Pons (tissue), 1 donor: ENCODE results near the gene ERCC2.

ENCODE experiments used
- DNase-seq: peaks from one replicate; pipeline ENCODE4 v3.0.0-alpha.2; 2016; ENCODE audit warnings: low spot score

The ERCC2 gene

DNA sequence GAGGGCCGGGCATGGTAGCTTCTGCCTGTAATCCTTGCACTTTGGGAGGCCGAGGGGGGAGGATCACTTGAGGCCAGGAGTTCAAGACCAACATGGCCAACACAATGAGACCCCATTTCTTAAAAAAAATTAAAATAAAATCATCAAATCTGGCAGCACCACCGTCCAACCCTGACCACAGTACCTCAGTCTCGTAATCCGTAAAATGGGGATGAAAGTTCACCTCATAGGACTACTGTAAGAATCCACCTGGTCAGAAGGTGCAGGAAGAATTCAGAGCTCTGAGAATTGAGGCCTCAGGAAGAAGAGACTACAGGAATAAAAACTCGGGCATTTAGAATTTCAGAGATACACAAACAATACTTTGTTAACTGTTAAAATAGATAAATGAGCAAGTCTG lies 31.4 kb upstream of the ERCC2 start:
- DNase-seq = no peak

DNA sequence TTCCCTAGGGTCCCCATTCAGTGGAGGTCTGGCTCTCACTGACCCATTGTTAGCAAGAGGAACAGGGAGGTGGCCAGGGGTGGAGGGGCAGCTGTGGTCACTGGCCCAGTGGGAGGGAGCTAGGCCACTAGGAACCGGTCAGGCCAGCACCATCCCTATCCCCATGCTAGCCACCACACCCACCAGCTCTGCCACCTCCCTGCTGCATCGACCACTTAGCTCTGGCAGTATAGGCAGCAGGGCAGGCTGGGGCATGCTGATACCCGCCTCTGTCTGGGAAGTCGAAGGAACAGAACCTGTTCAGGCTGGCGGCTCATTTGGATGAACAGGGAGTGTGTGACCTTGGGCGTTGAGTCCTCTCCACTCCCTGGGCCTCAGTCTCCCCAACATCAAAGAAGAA lies 29.8 kb upstream of the ERCC2 start:
- DNase-seq = no peak

DNA sequence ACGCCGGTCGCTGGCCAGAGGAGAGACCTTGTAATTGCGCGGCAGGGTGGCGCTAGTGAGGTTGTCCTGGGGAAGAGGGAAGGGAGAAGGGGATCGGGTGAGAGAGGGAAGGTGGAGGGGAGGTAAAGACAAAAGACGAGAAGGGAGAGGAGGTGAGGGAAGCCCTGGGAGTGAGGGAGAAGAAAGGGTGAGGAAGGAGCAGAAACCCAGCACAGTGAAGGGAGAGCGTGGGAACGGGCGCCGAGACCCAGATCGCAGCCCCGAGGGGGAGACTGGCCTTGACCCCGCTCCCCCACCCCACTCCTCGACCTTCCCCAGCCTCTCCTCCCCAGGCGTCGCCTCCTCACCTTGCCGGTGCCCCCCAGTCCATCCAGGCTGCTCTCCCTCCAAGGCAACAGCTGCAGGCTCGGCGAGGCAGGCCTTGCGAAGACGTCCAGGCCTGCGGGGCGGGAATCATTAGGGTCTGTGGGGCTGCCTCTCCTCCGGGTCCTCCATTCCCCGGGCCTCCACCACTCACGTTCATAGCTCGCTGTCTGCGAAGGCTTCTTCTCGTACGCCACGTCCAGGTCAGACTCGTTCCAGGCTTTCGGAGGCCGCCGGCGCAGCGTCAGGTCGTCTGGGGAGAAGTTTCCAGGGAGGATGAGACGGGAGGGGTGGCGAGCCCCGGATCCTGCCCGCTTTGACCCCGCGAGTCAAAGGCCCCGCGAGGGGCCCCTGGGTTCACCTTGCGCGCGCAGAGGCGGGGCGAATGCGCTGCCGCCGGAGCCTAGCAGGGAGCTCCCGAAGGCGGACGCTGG lies 25.6 kb upstream of the ERCC2 start:
- DNase-seq = no peak

DNA sequence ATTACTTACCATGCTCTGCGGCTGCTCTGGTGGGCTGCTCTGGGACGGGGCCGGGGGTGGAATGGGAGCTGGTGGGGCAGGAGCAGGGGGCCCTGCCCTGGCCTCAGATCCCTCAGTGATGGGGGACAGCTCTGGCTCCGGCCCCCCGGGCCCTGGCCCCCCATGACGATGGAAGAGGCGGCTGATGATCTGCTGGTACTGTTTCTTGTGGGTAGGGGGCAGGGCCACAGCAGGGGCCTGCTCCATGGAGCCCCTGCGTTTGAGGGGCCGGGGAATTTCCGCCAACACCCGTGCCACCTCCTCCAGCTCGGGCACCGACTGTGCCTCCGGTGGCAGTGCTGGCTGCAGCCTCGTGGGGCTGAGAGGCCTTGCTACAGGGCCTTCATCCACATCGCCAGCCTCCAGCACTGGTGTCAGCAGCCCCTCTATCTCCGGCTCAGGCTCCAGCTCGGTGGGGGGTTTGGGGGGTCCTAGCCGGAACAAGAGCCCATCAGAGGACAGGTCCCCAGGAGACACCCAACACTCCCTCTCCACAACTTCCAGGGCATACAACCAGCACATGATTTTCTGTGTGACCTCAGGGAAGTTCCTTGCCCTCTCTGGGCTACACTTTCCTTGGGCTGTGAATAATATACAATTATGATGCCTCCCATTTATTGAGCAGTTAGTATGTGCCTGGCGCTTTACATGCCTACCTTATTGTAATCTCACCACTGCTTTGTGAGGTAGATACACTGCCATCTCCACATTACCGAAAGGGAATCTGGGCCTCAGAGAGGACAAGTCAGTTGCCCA lies 21.7 kb upstream of the ERCC2 start:
- DNase-seq = no peak

DNA sequence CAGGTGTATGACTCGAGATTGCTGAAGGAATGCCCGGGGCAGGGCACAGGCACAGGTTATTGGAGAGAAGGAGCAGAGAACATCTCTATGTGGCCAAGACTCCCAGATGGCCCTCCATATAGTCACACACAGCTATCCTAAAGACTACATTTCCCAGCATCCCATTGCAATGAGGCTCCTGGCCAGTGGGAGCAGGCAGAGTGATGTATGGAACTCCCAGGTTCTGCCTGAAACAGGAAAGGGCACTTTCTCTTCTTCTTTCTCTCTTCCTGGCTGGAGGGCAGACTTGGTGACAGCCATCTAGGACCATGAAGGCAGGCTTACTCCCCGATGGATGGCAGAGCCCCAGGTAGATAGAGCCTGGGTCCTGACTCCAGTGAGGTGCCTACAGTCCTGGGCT lies 21.0 kb upstream of the ERCC2 start:
- no peak for DNase-seq

DNA sequence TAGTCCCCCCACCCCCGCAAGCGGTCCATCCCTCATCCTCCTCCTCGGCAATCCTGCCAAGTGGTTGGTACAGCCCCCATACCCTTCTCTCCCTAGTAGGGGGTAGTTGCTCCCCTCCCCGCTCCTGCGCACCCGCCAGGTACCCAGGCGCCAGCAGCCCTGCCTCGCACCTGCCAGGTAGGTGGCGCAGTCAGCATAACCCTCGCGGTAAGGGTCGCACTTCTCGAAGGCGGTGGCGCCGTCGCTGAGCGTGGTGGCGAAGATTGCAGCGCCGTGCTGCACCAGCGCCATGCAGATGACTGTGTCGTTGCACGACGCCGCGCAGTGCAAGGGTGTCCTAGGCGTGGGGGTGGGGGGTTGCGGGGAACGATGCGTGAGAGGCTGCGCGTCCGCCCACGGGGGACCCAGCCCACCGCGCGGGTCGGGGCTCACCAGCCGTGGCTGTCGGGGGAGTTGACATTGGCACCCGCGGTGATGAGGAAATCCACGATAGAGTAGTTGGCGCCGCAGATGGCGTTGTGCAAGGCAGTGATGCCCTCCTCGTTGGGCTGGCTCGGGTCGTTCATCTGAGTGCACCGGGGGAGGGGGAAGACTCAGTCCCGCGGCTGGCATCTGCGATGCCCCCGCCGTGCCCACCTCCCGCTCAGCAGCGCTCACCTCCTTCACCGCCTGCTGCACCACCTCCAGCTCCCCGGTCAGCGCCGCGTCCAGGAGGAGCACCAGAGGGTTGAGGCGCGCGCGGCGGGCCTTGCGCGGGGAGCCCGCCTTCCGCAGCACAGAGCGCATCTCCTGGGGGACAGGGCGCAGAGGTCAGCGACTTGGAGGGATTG lies 15.2 kb upstream of the ERCC2 start:
- no peak for DNase-seq

- DNase-seq = no peak
These were observed 12.1 kb upstream of the ERCC2 start for GRCh38 chr19:45382426-45382825.

DNA sequence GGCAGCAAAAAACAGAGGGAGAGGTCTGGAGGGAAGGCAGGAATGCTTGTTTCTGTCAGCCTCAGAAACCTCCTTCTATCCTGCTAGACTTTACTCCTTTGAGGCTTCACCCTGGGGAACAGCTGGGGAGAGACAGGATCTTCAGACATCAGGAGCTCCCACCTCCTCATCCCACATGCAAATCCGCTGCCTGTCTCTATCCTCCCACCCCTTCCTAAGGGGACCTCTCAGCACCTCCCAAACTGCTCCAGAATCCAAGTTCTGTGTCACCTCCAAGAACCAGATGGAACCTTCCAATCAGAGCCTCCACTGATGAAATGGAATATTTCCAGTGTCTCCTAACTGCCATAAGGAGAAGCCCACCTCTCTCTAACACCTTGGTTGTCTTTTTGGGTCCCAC lies 9.7 kb upstream of the ERCC2 start:
- DNase-seq = no peak

GRCh38 chr19:45376045-45376724 lies 5.8 kb upstream of the ERCC2 start:
- no peak for DNase-seq

- DNase-seq = no peak
These were observed 1.5 kb downstream of the ERCC2 start for GRCh38 chr19:45368737-45369340.

DNA sequence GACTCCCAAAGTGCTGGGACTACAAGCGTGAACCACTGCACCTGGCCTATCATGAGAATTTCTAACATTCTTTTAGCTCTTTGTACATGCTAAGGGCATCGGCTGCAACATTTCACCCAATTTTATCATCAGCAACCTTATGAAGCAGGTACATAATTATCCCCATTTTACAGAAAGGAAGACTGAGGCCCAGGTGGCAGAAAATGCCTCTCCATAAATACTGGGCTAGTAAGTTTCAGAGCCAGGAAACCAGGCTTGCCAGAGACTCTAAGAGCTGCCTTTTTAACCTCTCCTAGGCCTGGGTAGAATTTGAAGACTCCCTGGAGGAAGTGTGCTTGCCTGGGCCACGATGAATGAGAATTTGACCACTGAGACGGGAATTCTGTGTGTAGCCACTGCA lies 2.2 kb downstream of the ERCC2 start:
- no peak for DNase-seq

DNA sequence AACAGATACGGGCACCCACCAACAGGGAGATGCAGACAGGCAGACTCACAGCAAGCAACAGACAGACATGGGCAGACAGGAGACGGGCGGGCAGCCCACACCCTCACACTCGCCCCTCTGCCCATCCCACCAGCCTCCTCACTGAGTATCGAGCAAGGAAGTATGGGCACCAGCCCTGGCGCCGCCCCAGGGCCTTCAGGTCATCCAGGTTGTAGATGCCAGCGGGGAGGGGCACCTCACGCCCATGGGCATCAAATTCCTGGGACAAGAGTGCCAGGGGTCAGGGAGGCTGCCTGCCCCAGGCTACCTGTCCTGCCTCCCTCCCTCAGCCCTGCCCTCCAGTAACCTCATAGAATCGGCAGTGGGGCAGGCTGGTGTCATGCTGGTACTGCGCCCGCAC lies 5.7 kb downstream of the ERCC2 start:
- DNase-seq = no peak

DNA sequence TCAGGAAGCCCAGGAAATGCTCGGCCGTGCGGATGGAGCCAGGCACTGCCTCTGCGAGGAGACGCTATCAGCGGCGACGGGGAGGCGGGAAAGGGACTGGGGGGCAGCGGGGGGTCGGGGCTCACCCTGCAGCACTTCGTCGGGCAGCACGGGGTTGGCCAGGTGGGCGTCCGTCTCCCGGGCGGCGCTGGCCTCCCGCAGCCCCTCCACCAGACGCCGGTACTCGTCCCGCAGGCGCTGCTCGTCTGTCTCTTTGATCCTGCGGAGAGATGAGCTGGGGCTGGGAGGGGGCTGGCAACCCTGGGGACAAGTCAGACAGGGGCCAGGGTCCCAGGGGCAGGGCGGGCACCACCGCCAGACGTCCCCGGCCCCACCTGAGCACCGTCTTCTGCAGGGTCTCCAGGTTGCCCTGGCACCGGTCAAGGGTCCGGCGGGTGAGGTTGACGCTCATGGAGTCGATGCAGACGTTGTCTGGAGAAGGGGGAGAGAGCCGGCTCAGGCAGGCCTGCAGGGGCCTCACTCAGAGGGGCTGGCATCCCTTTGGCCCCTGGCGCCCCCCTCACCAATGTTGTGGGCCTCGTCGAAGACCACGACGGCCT lies 6.4 kb downstream of the ERCC2 start:
- DNase-seq = no peak

- DNase-seq = no peak
These were observed 8.1 kb downstream of the ERCC2 start for GRCh38 chr19:45362291-45362690.

DNA sequence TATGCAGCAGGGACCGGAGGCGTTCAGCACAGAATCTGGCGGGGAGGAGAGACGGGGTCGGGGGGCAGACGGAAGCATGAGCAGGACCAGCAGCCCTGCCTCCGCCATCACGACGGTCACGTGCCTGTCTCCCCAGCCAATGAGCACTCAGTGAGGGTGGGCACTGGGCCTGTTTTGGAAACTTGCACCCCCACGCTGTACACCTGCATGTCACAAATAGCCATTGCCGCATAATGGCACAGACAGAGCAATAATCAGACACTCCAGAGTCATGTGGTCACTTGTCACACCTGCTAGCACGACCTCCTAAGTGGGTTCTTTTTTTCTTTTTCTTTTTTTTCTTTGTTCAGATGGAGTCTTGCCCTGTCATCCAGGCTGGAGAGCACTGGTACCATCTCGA lies 8.8 kb downstream of the ERCC2 start:
- no peak for DNase-seq

GRCh38 chr19:45358213-45358792 lies 12.1 kb downstream of the ERCC2 start:
- no peak for DNase-seq

DNA sequence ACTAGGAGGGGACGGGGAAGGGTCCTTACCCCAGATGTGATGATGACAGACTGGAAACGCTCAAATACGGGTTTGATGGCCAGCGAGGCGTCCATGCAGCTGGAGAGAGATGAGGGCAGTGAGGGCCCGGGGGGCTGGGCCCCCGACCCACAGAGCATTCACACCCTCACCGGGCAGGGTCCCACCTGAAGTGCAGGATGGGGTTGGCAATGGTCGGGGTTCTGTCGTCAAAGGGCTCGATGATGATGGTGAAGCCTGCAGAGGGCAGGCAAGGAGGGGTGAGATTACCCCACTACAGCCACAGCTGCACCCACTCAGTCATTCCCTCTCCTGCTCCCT lies 13.0 kb downstream of the ERCC2 start:
- no peak for DNase-seq

DNA sequence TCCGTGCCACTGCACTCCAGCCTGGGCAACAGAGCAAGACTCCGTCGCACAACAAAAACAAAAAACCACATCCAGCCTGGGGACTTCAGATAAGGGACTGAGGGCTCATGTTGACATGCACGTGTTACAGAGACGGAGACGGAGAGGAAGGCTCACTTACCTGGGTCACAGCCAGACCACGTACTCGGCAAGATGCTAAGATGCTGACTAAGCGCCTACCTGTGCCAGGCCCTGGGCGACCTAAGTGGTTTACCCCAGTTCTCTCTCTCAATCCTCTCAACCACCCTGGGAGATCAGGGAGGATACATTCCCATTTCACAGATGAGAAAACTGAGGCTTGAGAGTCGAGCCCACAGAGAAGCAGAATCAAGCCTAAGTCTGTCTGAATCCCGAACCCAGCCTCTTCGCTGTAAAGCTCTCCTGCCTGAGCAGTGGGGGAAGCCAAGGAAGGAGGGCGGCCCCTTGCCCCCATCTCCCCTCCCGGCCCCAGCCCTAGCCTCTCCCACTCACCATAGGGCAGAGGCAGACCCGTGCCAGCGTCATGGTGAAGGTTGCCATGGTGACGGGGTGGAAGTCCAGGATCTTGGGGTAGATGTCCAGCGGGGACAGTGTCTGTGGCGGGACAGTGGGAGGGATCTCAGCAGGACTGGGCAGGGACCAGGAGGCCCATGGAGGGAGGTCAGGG lies 13.5 kb downstream of the ERCC2 start:
- no peak for DNase-seq

GRCh38 chr19:45355910-45356309 lies 14.5 kb downstream of the ERCC2 start:
- DNase-seq = no peak

DNA sequence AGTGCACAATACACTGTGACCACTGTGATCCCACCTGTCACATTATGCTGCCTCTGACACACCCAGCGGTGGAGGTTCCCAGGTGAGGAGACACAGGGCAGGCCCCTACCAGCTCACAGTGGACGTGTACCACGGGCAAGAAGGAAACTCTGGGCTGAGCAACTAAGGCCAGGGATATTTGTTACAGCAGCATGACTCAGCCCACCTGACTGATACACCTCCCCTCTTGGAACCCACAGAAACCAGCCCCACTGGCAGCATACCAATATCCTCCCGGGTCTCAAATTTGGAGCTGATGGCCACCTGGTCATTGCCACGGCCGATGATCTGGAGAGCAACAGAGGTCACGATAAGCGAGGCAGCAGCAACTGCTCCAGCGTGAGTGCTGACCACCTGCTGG lies 15.0 kb downstream of the ERCC2 start:
- DNase-seq = no peak
